Mononuclear cell (primary cell): Measurements from ENCODE around the gene TMEM63A. TPM values are rescaled to one million over a fixed set of nuclear protein-coding genes. Genes with fewer than 3 reads are reported as not detected.
"Not testable (repeated sequence)": the region's sequence is repeated elsewhere in the genome, so short reads cannot be mapped to it uniquely, and the experiment has no call there.

Experiments
- H3K27me3 ChIP-seq: 2 replicates; pipeline ENCODE4 v1.6.0; 2011; ENCODE audit warnings: low read length, control low read depth; ENCODE audit not compliant: insufficient read depth
- H3K4me1 ChIP-seq: 2 replicates; pipeline ENCODE4 v1.5.1; 2011; ENCODE audit warnings: mild to moderate bottlenecking, low read length, control low read depth; ENCODE audit not compliant: insufficient read depth
- H3K4me3 ChIP-seq: 2 replicates; pipeline ENCODE4 v1.5.1; 2011; ENCODE audit warnings: mild to moderate bottlenecking, low read length, moderate library complexity
- H3K9me3 ChIP-seq: 2 replicates; pipeline ENCODE4 v1.5.1; 2011; ENCODE audit warnings: low read depth, mild to moderate bottlenecking, control low read depth, low read length
- total RNA-seq: library from RNA; depleted of rRNA; stranded (reverse); fragments of >200 nt; gene quantifications from one replicate; pipeline ENCODE4 v1.2.3, GENCODE V29; 2012

Gene TMEM63A
- total RNA-seq, 1 donor, result 56.0 TPM

DNA sequence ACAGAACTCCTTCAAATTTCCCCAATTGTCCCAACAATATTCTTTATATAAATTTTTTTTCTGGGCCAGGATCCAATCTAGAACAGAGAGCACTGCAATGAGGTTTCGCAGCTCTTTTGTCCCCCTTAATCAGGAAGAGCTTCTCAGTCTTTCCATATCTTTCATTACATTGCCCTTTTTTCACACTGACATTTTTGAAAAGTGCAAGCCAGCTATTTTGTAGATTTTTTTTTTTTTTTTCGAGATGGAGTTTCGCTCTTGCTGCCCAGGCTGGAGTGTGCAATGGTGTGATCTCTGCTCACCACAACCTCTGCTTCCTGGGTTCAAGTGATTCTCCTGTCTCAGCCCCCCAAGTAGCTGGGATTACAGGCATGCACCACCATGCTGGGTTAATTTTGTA, 75.4 kb downstream of the TMEM63A start:
- not testable (repeated sequence) for H3K4me3 ChIP-seq, H3K27me3 ChIP-seq, H3K9me3 ChIP-seq
- peaks cover 13% of the 10 kb centered on the region for H3K4me1 ChIP-seq

DNA sequence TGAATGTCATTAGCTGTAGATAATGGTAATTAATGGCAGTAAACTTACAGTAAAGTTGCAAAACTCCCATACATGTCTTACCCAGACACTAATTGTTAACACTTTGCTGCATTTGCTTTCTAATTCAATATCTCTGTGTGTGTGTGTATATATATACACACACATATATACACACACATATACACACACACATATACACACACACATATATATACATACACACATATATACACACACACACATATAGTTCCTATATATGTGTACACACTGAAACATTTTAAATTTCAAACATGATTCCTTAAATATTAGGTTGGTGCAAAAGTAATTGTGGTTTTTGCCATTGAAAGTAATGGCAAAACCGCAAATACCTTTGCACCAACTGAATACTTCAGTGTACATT, 75.9 kb downstream of the TMEM63A start:
- Histone ChIP-seq H3K4me1 (peaks cover 12% of the 10 kb centered on the region), H3K4me3 (no peak overlapping the region), H3K9me3 (no peaks in the 10 kb centered on the region), H3K27me3 (no peaks in the 10 kb centered on the region)

DNA sequence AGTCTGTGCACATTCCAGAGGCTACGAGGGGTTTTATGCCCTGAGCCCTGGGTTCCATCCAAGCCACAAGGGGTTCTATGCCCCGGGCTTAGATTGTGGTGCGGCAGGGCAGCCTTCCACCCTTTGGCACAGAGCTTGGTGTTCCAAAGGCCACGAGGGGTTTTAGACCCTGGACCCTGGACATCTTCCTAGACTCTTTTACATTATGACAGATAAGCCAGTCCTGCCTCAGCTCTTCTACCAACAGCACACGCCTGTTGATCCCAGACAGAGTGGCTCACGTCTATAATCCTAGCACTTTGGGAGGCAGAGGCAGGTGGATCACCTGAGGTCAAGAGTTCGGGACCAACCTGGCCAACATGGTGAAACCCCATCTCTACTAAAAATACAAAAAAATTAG, 81.0 kb downstream of the TMEM63A start:
- not testable (repeated sequence) for H3K9me3 ChIP-seq, H3K4me1 ChIP-seq, H3K27me3 ChIP-seq, H3K4me3 ChIP-seq

DNA sequence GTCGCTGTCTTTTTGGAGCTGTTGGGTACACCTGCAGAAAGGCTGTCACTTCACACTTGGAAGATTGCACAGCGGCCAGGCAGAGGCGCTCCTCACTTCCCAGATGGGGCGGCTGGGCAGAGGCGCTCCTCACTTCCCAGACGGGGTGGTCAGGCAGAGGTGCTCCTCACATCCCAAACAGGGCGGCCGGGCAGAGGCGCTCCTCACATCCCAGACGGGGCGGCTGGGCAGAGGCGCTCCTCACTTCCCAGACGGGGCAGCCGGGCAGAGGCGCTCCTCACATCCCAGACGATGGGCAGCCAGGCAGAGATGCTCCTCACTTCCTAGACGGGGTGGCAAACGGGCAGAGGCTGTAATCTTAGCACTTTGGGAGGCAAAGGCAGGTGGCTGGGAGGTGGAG, 86.1 kb downstream of the TMEM63A start:
- H3K27me3 ChIP-seq, H3K4me1 ChIP-seq, H3K9me3 ChIP-seq, H3K4me3 ChIP-seq: not testable (repeated sequence)

Other genes with a start within 250 kb of the TMEM63A start
- 0.52 TPM for gene ENAH, start 229.3 kb downstream of the TMEM63A start, total RNA-seq
- 136 TPM for gene SRP9, start 104.6 kb downstream of the TMEM63A start, total RNA-seq
- gene EPHX1, start 72.3 kb downstream of the TMEM63A start, total RNA-seq, result 3.3 TPM
- 0.84 TPM for gene LEFTY1, start 6.8 kb upstream of the TMEM63A start, total RNA-seq
- 15.1 TPM for gene PYCR2, start 41.9 kb upstream of the TMEM63A start, total RNA-seq
- gene LEFTY2, start 58.8 kb upstream of the TMEM63A start, total RNA-seq, result not detected
- gene SDE2, start 117.0 kb upstream of the TMEM63A start, total RNA-seq, result 72.5 TPM
- gene H3-3A, start 180.3 kb upstream of the TMEM63A start, total RNA-seq, result 399 TPM